Ecto neural progenitor cell (in vitro differentiated cells): ENCODE measurements around the gene PHYH.
"Not testable (repeated sequence)": the region's sequence is repeated elsewhere in the genome, so short reads cannot be mapped to it uniquely, and the experiment has no call there.

ENCODE experiments used
- DNase-seq: peaks from one replicate; pipeline ENCODE4 v3.0.0-alpha.2; 2018; ENCODE audit warnings: low spot score

The PHYH gene

GRCh38 chr10:13321576-13321975 lies 21.7 kb upstream of the PHYH start:
- DNase-seq, result no peak

- no peak for DNase-seq
Measured at GRCh38 chr10:13319166-13319565, 19.3 kb upstream of the PHYH start.

GRCh38 chr10:13317474-13317873 lies 17.6 kb upstream of the PHYH start:
- DNase-seq, result no peak

- DNase-seq, result no peak
Measured at GRCh38 chr10:13316635-13317311, 16.9 kb upstream of the PHYH start.

GRCh38 chr10:13315361-13315760 lies 15.5 kb upstream of the PHYH start:
- DNase-seq, result no peak

- no peak for DNase-seq
Measured at GRCh38 chr10:13311177-13311575, 11.3 kb upstream of the PHYH start.

- no peak for DNase-seq
Measured at GRCh38 chr10:13310518-13311176, 10.8 kb upstream of the PHYH start.

- no peak for DNase-seq
Measured at GRCh38 chr10:13309792-13310191, 9.9 kb upstream of the PHYH start.

- DNase-seq, result no peak
Measured at GRCh38 chr10:13308096-13308495, 8.2 kb upstream of the PHYH start.

- no peak for DNase-seq
Measured at GRCh38 chr10:13306103-13306502, 6.2 kb upstream of the PHYH start.

- no peak for DNase-seq
Measured at GRCh38 chr10:13302821-13303555, 3.1 kb upstream of the PHYH start.

GRCh38 chr10:13298748-13299436 lies 972 bp downstream of the PHYH start:
- DNase-seq, result no peak

GRCh38 chr10:13296476-13296875 lies 3.4 kb downstream of the PHYH start:
- no peak for DNase-seq

- no peak for DNase-seq
Measured at GRCh38 chr10:13294784-13295183, 5.1 kb downstream of the PHYH start.

GRCh38 chr10:13291821-13292773 lies 7.8 kb downstream of the PHYH start:
- no peak for DNase-seq

- DNase-seq, result no peak
Measured at GRCh38 chr10:13291061-13291460, 8.8 kb downstream of the PHYH start.

- DNase-seq, result no peak
Measured at GRCh38 chr10:13284050-13284449, 15.8 kb downstream of the PHYH start.

- not testable (repeated sequence) for DNase-seq
Measured at GRCh38 chr10:13282348-13282747, 17.5 kb downstream of the PHYH start.

GRCh38 chr10:13276749-13277365 lies 23.0 kb downstream of the PHYH start:
- no peak for DNase-seq

GRCh38 chr10:13276146-13276545 lies 23.7 kb downstream of the PHYH start:
- not testable (repeated sequence) for DNase-seq

GRCh38 chr10:13272164-13272571 lies 27.7 kb downstream of the PHYH start:
- peak; percentile 47 for DNase-seq
